AG08396 (cell line): ENCODE data around the gene MYL7.
A peak's percentile ranks its signal among the peaks of the same experiment; 100 is the strongest.
"Not testable (repeated sequence)": the region's sequence is repeated elsewhere in the genome, so short reads cannot be mapped to it uniquely, and the experiment has no call there.

Experiments used
- DNase-seq: peaks from one replicate; pipeline ENCODE4 v3.0.0; 2012; ENCODE audit warnings: low spot score, mixed read lengths

Gene MYL7

DNA sequence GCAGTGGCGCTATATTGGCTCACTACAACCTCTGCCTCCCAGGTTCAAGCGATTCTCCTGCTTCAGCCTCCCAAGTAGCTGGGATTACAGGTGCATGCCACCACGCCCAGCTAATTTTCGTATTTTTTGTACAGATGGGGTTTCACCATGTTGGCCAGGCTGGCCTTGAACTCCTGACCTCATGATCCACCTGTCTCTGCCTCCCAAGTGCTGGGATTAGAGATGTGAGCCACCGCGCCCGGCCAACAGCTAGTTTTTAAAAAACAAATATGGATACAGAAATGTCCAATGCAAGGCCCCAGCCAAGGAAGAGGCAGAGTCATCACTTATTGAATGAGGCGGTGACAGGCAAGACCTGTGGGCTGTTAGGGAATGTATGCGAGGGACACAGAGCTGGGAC is 30.8 kb upstream of the MYL7 start:
- not testable (repeated sequence) for DNase-seq

DNA sequence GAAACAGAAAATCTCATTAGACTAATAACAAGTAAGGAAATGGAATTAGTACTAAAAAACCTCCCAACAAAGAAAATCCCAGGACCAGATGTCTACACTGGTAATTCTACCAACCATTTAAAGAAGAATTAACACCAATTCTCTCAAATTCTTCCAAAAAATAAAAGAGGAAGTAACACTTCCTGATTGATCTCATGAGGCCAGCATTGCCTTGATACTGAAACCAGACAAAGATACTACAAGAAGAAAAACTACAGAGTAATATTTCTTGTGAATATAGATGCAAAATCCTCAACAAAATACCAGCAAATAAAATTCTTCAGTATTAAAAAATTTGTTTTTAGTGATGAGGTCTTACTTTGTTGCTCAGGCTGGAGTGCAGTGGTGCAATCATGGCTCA is 26.8 kb upstream of the MYL7 start:
- DNase-seq, result no peak

DNA sequence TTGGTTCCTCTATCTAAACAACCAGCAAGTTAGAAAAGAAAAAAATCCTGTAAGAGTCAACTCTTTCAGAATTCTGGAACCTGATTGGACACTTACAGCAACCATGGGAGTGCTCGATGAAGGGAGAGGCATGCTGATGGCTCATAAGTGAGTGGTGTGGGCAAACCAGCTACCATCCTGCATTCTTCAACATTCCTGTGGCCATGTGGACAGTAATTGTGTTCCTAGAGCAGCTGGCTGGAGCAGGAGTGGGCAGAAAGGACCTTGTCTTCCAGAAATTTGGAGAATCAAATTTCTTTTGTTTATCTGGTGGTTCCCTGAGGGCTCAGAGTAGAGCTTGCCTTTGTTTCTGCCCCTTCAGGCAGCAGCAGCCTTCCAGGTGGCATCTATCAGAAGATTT is 22.5 kb upstream of the MYL7 start:
- DNase-seq, result peak; percentile 90

DNA sequence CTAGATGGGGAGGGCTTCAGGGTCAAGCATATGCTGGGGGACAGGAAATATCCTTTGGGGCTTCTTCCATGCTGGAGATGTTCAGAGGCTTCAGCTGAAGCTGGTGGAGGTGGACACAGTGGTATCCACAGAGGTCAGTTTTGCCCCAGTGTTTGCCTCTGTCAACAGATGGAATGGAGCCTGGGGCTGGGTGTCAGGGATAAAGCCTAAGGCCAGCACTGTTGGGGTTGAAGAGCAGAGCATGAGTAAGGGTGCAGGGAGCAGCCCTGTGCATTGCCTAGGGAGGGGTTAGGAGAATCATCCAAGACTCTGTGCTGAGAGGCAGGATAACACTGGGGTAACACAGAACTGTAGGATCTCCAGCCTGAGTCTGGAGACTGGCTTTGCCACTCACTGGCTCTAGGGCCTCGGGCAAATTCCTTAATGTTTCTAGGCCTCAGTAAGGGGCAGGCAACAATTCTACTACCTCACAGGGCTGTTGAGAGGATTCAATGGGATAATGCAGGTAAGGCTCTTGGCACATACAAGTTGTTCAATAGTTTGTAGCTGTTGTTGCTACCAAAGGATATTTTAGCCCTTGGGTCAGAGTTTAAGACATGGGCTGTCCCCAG is 21.8 kb upstream of the MYL7 start:
- no peak for DNase-seq

DNA sequence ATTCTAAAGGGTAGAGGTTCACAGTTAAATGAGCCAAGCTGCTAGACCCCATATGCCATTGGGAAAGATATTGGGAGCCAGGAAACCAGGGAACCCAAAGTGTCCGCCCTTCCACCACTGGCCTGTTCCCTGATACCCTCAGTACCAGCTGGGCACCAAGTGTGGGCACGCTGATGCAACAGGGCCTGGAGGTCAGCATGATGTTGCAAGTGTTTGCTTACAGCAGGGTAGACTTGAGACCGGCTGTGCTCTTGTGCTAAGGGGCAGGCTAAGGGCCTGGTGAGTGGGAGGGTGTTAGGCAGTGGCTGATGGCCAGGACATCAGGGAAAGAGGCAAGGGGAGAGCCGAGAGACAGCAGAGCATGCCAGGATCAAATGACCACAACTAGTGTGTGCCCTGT is 21.0 kb upstream of the MYL7 start:
- DNase-seq, result no peak

DNA sequence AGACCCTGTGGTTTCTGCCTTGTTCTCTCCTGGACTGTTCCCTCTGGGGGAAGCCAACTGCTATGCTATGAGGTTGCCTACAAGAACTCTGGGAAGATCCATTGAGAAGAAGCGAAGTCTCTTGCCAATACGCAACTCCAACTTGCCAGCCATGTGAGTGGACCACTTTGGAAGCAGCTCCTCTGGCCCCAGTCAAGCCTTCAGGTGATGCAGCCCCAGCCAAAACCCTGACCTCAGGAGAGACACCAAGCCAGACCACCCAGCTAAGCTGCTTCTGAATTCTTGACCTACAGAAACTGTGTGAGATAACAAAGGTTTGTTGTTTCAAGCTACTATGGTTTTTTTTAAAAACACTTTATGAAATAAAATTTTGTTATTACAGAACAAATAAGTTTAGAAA is 20.2 kb upstream of the MYL7 start:
- no peak for DNase-seq

DNA sequence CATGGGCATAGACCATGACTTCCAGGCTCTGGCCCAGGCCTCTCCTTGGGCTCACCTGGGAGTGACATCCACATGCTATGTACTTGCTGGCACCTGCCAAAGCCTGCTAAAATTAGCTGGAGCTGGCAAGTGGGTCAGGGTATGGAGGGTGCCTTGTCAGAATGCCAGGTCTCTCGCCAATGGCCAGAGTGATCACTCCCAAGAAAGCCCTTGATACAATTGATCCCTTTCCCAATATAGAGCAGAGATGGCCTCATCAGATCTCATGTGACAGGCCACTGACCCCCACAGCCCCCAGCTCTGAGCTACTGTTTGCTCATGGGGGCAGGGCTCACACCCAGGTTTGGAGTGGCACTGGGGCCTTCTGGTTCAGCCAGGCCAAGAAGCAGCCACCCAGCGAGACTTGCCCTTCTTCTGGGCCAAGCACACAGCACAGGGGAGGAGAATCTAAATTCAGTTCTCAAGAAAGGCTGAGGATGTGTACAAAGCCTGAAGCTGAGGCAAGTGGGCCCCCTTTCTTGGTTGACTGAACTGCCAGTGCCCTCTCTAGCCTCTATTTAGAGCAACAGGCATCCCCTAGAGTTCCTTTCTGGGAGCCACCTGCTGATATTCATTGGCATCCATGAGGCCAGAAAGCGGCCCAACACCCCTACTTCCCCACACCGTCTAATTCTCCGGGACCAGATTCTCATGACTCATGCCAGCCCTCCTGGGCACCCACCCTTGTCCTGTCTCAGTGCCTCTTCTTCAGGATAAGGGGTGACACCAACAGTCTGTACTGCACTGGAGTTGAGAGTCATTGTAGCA is 18.9 kb upstream of the MYL7 start:
- DNase-seq, result no peak

DNA sequence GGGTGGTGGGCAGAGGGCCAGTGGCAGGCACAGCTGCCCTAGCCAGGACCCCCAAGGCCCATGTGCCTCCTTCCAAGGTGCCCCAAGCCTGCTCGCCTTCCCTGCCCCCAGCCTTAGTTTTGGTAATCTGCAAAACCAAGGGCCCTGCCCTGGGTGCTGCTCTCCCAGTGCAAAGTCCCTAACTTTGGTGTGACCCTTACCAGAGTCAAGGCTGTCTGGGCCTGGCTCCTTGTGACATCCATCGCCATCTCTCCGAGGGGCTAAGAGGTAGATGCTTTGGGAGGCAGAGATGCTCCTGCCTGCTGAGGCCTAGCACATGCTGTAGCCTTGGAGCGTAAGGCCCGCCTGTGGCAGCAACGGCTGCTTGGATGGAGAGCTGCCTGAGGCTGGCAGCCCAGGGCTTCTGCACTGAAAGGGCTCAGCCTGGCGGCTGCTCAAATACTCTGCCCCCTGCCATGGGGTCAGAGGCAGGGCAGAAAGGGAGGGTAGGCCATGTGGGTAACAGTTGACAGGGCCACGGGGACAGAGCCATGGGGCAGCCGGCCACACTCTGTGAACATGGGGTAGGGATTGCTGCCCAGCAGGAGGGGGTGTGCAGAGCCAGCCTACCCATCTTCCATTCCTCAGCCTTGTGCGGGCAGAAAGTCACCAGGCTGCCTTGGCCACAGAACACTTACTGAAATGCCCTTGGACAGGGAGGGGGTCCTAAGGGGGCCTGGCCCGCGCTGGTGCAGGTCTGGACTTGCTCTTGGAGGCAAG is 17.9 kb upstream of the MYL7 start:
- no peak for DNase-seq

DNA sequence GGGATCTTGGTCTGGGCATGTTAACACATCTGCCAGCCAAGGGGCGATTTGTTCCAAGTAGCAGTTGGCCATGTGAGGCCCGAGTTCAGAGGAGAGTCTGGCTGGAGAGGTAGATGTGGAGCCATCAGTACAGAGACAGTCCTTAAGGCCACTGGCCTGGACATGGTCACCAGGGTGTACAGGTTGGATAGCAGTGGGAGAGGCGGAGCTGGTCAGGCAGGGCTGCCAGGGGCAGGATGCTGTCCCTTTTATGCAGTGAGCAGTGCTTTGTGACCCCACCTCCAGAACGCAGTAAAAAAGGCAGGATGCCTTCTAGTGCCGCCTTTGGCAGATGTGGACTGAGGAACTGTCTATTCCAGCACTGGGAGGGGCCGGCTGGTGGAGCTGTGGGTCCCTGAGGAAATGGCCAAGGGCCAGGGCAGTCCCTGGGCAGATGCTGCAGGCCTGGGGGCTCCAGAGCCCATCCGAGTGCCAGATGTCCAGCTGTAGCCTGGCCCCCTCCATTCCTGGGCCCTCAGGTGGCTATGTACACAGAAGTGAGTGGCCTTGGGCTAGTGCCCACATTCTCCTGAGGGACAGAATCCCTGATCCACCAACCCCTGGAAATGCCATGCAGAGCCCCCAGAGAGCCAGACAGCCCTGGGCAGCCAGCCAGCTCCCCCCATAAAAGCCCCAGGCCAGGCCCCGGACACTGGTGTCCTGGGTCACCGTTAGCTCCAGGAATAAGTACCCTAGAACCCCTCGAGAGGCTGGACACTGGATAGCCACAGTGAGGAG is 17.2 kb upstream of the MYL7 start:
- DNase-seq, result no peak

DNA sequence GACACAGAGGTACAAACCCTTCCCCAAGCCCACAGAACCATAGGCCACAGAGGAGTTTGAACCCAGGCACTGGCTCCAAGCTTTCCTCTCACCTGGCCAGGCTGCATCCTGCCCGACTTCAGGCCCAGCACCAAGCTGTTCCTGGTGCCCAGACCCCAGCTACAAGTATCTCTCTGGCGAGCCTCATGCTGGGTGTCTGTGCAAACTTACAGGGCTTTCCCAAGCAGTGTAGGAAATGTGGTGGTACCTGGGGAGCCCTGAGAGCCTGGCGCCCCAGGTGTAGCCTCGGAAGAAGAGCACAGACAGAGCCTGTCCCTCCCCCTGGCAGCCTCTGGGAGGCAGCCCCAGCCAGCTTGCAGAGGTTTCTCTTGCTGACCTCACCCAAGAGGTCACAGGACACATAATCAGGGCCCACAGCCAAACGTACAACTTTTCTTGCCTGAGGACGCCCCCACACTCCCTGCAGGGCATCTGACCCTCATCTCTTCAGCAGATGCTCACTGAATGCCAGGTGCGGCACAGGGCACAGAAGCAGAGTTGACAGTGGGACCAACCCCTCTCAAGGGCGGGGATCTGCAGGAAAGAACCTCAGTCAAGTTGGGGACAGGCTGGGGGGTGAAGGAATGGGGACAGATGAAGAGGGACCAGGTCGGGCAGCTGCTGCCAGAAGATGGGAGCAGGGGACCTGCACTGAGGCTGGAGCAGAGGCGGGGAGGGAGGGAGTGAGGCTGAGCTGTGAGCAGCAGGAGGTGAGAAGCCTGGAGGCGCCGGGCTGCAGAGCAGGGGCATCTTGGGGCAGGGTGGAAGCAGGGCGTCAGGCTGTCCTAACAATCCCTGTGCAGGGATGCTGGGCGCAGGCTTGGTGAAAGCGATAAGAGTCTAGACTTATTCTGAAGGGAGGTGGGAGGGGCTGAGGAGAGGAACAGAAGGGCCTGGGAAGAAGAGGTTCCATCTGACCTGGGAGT is 16.3 kb upstream of the MYL7 start:
- DNase-seq, result no peak

DNA sequence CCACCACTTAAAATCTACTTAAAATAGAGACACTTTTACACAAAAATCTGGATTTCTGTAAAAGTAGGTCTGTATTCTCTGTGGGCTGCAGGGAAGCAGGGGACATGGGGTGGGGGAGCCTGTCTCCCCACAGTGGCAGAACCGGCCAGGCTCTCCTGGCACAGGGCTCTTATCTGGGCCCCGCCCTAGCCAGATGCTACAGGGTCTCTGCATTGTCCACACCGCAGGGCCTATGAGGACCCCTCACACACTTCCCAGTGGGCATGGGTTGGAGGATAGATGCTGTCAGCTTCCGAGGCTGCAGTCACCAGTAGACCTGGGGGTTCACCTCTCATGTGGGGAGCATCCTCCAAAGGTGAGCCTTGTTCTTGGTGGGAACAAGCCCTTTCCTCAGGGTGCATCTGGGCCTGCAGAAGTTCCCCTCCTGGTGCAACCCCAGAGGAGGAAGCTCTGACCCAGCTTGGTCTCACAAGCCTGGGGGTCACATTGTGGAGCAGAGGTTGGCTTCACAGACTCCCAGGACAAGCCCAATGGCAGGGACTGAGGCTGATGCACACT is 15.4 kb upstream of the MYL7 start:
- DNase-seq, result no peak

DNA sequence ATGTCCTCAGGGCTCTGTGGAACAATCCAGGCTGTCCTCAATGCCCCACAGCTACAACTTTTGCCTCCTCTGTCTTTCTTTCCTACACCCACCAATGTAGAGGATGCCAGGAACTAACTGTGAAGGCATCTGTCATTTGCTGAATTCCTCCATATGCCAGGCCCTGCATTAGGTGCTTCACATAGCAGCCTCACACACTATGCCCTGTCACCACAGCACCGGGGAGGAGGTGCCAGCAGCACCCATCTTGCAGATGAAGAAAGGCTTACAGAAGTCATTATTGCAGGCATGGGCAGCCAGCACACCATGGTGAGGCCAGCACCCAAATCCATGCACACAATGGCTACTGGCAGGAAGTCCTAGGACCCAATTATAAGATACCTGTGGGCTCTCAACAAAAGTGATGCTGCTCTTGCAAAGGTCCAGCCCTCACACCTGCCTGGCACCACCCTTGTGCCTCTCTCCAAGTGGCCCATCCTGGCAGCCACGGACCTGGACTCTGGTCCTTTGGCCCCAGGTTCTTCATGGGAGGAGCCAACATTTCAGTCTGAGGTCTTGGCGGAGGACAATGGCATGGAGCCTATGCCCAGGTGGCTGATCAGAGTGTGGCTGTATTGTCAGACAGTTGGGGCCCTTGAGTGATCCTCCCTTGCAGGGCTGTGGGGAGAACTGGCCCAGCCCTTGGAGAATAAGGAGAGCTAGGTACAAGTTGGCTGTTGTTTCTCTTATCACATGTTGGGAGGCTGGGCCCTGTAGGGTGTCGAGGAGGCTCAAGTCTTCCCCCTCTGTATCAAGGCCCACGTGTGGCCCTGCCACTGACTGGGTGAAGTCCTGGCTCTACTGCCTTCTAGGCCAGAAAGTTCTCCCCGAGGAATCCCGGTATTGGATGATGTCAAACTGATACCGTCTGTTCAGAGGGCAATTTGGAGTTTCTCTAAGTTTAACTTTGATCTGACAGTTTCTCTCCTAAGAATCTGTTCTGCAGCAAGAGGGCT is 14.4 kb upstream of the MYL7 start:
- no peak for DNase-seq

DNA sequence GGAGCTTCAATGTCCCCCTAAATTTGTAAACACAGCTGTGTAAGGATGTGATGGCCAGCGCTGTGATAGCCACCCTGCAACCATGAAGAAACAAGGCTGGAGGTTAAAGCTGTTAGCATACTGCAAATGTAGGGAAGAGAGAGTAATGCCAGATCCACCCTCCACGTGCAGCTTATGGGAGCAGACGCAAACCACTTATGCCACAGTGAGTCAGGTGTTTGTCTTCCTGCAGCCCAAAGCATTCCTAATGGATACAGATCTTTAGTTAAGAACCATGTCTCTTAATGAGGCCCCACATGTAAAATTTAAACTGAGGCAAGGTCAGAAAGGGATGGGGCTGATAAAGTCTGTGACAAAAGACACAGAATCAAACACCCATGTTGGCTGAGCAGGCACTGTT is 13.6 kb upstream of the MYL7 start:
- no peak for DNase-seq

DNA sequence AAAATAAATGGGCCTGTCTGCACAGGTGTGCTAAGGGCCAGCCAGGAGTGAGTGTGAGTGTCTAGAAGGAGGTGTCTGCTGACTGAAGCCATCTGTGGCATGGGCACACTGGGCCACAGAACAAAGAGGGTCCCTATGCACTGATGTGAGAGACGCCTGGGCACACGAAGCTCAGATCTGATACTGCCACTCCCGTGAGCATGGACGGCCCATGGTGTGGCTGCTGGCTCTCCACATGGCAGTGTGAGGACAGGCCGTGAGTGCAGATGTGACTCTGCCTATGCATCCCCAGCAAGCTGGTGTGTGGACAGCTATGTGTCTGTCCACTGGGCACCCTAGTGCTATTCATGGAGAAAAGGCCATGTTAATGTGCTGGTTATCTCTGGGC is 12.8 kb upstream of the MYL7 start:
- no peak for DNase-seq

DNA sequence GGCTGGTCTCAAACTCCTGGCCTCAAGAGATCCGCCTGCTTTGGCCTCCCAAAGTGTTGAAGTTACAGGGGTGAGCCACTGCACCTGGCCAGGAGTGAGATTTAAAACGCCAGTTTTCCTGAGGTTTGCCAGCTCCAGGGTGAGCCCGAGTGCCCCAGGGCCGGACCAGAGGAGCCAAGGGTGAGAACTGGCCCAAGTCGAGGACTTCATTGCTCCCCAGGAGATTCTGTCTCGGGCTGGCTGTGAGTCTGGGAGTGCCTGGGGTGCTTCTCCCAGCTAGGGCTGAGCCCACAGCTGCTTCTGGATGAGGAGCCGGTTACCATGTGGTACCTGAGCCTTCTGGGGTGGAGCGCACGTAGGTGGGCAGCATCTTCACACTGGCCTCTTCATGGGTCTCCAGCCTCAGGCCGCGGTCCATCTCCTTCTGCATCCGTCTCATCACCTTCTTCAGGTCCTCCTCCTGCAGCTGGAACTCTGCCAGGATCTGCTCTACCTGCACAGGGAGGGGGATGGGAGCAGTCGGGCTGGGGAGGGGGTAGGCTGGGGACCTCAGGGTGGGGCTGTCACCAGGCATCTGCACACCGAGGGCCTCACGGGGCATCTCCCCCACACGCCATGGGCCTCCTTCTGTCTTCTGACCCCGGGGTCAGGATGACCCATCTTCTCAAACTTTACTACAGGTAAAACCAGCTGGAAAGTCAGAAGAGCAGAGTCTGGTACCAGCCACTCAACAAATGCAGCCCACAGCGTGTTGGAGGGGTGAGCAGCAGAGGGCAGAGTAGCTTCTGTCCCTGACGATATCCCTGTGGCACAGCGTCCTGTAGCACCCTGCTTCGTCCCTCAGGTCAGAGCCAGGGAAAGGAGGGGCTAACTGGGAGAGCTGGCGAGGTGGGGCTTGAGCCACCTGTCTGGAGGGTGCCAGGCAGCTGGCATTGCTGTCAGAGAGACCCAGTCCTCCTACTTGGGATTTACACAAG is 12.1 kb upstream of the MYL7 start:
- no peak for DNase-seq

DNA sequence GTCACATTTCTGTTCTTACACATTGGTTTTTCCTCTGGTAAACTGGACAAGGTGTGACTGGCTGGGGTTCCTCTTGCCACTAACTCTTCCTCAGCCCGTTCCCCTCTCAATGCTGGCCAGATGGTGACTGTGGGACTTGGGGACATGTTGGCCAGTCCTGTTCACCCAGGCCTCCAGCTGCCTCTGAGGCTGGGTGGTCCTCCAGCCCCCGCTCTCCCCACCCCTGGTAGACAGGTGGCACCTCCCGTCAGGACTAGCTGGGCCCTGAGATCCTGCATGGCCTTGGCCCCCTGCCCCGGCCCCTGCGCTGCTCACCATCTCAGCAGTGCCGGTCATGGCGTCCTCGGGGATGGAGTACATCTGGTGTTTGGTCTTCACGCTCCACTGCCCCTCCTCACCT is 10.8 kb upstream of the MYL7 start:
- DNase-seq, result no peak

DNA sequence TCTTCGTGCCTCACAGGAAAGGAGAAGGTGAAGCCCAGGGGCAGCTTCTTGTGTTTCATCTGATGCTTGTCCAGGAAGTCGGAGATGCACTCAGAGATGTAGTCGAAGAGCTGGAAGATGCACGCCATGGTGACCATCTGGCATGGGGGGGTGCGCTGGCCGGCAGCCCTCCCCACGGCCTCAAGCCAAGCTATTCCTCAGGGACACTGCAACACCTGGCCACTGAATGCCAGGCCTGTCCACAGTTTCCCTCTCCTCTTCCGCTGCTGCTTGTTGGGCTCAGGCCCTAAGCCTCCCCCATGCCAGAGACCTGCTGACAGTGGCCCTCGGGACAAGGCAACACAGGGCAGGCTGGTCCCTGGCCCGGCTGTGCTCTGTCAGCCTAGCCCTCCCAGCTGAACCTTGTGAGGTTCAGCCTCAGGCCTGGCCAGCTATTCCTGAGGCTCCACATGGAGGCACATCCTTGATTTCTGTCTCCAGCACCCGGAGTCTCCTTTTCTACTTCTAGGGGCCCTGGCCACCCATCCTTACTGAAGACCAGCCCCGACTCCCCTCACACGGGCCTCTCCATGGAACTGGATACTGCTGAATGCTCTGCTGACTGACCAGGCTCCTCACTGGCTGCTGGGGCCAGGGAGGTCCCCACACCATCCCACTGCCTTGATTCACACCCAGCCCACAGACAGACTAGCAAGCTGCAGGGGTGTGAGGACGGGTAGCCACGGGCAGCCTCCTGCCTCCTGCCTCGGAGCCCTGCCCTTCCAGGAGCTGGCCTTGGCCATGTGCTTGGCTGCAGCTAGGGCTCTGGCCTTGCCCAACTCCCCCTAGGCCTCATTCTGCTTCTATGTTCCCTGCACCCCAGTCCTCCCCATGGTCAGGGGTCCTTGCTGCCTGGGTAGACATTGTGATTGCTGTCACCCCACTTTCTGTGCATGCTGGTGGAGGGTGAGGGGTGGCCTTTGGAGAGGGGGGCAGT is 10.1 kb upstream of the MYL7 start:
- no peak for DNase-seq
